ENCODE data around the gene ACAP3.

The ACAP3 gene

GRCh38 chr1:1314237-1314586, 6.5 kb upstream of the ACAP3 start:
- FAIRE-seq = no peak

GRCh38 chr1:1313500-1314236, 5.9 kb upstream of the ACAP3 start:
- FAIRE-seq = no peak

GRCh38 chr1:1312450-1313314, 5.0 kb upstream of the ACAP3 start:
- FAIRE-seq = no peak

- FAIRE-seq = no peak
Observed at GRCh38 chr1:1311107-1312104, 3.7 kb upstream of the ACAP3 start.

- no peak for FAIRE-seq
Observed at GRCh38 chr1:1310476-1311053, 2.8 kb upstream of the ACAP3 start.

GRCh38 chr1:1310109-1310385, 2.3 kb upstream of the ACAP3 start:
- no peak for FAIRE-seq

GRCh38 chr1:1309251-1310108, 1.8 kb upstream of the ACAP3 start:
- FAIRE-seq = no peak

- no peak for FAIRE-seq
Observed at GRCh38 chr1:1308756-1309250, 1.1 kb upstream of the ACAP3 start.

GRCh38 chr1:1307261-1307922, 338 bp downstream of the ACAP3 start:
- FAIRE-seq = no peak

- FAIRE-seq = no peak
Observed at GRCh38 chr1:1306661-1307260, 969 bp downstream of the ACAP3 start.

GRCh38 chr1:1306070-1306660, 1.6 kb downstream of the ACAP3 start:
- FAIRE-seq = no peak

- FAIRE-seq = no peak
Observed at GRCh38 chr1:1305300-1306069, 2.2 kb downstream of the ACAP3 start.

GRCh38 chr1:1304331-1305299, 3.1 kb downstream of the ACAP3 start:
- FAIRE-seq = no peak

GRCh38 chr1:1303736-1304135, 4.0 kb downstream of the ACAP3 start:
- FAIRE-seq = no peak

GRCh38 chr1:1302951-1303509, 4.7 kb downstream of the ACAP3 start:
- FAIRE-seq = no peak

- no peak for FAIRE-seq
Observed at GRCh38 chr1:1302006-1302430, 5.7 kb downstream of the ACAP3 start.

- no peak for FAIRE-seq
Observed at GRCh38 chr1:1300352-1300739, 7.4 kb downstream of the ACAP3 start.

All from endometrium (tissue), 2 donors.